ENCODE data around the gene FIGNL2. TPM values are rescaled to one million over a fixed set of nuclear protein-coding genes. Genes with fewer than 3 reads are reported as not detected.

FIGNL2 gene
- total RNA-seq, 1 donor from 2014 or later, result 9.3 TPM

GRCh38 chr12:51822956-51823355, 25.6 kb downstream of the FIGNL2 start:
- TF ChIP-seq EZH2phosphoT487 (IDR thresholded peaks at IDR 0.05) (no peak), EZH2 (IDR thresholded peaks at IDR 0.05) (no peak), CTCF (IDR thresholded peaks at IDR 0.05) (no peak)
- Mint-ChIP-seq H3K9me3 (no peaks in the 10 kb centered on the region), H3K27ac (no peak overlapping the region), H3K27me3 (ENCODE audit: insufficient read depth, low read depth) (peaks cover 11% of the 10 kb centered on the region), H3K4me3 (no peak overlapping the region), H3K36me3 (peaks cover 26% of the 10 kb centered on the region), H3K4me1 (peaks cover 27% of the 10 kb centered on the region)
- Histone ChIP-seq H3K4me1 (peaks cover 13% of the 10 kb centered on the region), H3K27me3 (peaks cover 20% of the 10 kb centered on the region), H4K20me1 (ENCODE audit: low read depth) (peaks cover 79% of the 10 kb centered on the region), H3K9me3 (ENCODE audit: low read depth) (no peaks in the 10 kb centered on the region), H3K4me3 (no peak overlapping the region), H3K79me2 (ENCODE audit: low read depth) (peaks cover 31% of the 10 kb centered on the region), H3K27ac (no peak overlapping the region), H3K9ac (no peak overlapping the region), H3F3A (ENCODE audit: low read depth) (peaks cover 57% of the 10 kb centered on the region), H2AFZ (replicated peaks) (no peak overlapping the region), H3K4me2 (no peak overlapping the region), H3K36me3 (no peaks in the 10 kb centered on the region)
- DNase-seq (ENCODE audit: low spot score), result no peak

GRCh38 chr12:51822261-51822616, 26.3 kb downstream of the FIGNL2 start:
- no peak for DNase-seq (ENCODE audit: low spot score)
- peaks cover 20% of the 10 kb centered on the region for H3K27me3 ChIP-seq
- H3K4me2 ChIP-seq, result peak overlapping the region; percentile 88
- no peak for TF ChIP-seq EZH2phosphoT487 (IDR thresholded peaks at IDR 0.05)
- no peak for TF ChIP-seq EZH2 (IDR thresholded peaks at IDR 0.05)
- no peak for TF ChIP-seq CTCF (IDR thresholded peaks at IDR 0.05)
- peaks cover 26% of the 10 kb centered on the region for H3K36me3 Mint-ChIP-seq
- peaks cover 50% of the 10 kb centered on the region for H3F3A ChIP-seq (ENCODE audit: low read depth)
- no peaks in the 10 kb centered on the region for H3K9me3 ChIP-seq (ENCODE audit: low read depth)
- H4K20me1 ChIP-seq (ENCODE audit: low read depth), result peaks cover 79% of the 10 kb centered on the region
- H3K4me1 Mint-ChIP-seq, result peaks cover 24% of the 10 kb centered on the region
- H3K4me1 ChIP-seq, result peaks cover 6% of the 10 kb centered on the region
- no peak overlapping the region for H3K27ac ChIP-seq
- peak overlapping the region; percentile 24 for H3K4me3 Mint-ChIP-seq
- H3K4me3 ChIP-seq, result no peak overlapping the region
- no peak overlapping the region for H2AFZ ChIP-seq (replicated peaks)
- H3K79me2 ChIP-seq (ENCODE audit: low read depth), result peaks cover 24% of the 10 kb centered on the region
- H3K9ac ChIP-seq, result no peak overlapping the region
- H3K36me3 ChIP-seq, result no peaks in the 10 kb centered on the region
- no peaks in the 10 kb centered on the region for H3K9me3 Mint-ChIP-seq
- no peak overlapping the region for H3K27ac Mint-ChIP-seq
- peaks cover 14% of the 10 kb centered on the region for H3K27me3 Mint-ChIP-seq (ENCODE audit: insufficient read depth, low read depth)

DNA sequence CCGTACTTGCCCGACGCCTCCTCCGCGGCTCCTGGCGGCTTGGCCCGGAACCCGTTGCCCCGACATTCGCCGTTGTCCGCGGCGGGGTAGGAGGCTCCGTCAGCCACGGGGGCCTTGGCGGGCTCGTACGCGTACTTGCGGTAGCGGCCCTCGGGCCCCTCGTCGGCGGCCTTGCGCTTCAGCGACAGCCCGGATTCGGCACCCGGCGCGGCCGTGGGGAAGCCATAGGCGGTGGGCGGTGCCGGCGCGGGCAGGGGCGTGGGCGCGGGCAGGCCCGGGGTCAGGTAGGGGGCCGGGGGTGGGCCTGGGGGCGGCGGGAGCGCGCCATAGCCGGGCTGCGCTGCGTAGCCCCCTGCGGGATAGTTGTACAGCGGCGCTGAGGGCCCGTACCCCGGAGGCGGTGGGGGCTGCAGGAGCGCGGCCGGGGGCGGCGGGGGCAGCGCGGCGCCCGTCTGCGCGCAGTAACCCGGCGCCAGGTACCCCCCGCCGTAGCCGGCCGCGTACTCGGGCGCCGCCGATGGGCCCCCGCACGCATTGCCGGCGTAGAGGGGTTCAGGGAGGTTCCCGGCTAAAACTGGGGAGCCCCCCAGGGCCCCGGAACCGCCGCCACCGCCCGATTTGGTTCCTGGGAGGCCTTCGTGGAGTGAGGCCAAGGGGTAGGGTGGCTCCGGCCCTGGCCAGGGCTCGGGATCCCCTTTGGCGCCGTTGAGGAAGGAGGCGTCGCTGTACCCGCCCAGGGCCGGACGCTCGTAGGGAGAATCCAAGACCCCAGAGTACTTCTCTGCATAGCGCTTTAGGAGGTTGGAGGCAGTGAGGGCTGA, 26.9 kb downstream of the FIGNL2 start:
- Histone ChIP-seq H3K27me3 (peaks cover 20% of the 10 kb centered on the region), H3K4me3 (peak overlapping the region; percentile 52), H2AFZ (replicated peaks) (no peak overlapping the region), H3K4me1 (peaks cover under 1% of the 10 kb centered on the region), H3F3A (ENCODE audit: low read depth) (peaks cover 44% of the 10 kb centered on the region), H3K9me3 (ENCODE audit: low read depth) (no peaks in the 10 kb centered on the region), H3K4me2 (peak overlapping the region; percentile 88), H4K20me1 (ENCODE audit: low read depth) (peaks cover 76% of the 10 kb centered on the region), H3K79me2 (ENCODE audit: low read depth) (peaks cover 18% of the 10 kb centered on the region), H3K27ac (no peak overlapping the region), H3K9ac (no peak overlapping the region), H3K36me3 (no peaks in the 10 kb centered on the region)
- peaks cover 20% of the 10 kb centered on the region for H3K4me1 Mint-ChIP-seq
- no peak for TF ChIP-seq EZH2phosphoT487 (IDR thresholded peaks at IDR 0.05)
- TF ChIP-seq CTCF (IDR thresholded peaks at IDR 0.05), result no peak
- TF ChIP-seq EZH2 (IDR thresholded peaks at IDR 0.05), result no peak
- H3K4me3 Mint-ChIP-seq, result no peak overlapping the region
- peaks cover 14% of the 10 kb centered on the region for H3K27me3 Mint-ChIP-seq (ENCODE audit: insufficient read depth, low read depth)
- H3K9me3 Mint-ChIP-seq, result no peaks in the 10 kb centered on the region
- no peak overlapping the region for H3K27ac Mint-ChIP-seq
- peaks cover 26% of the 10 kb centered on the region for H3K36me3 Mint-ChIP-seq
- DNase-seq (ENCODE audit: low spot score), result peak; percentile 66
